GM12878 (cell line): ENCODE data around the gene HMGCS1. TPM values are rescaled to one million over a fixed set of nuclear protein-coding genes. Genes with fewer than 3 reads are reported as not detected.

Experiments used
- ATF7 ChIP-seq: fragments of 450-650 bp; IDR thresholded peaks from 2 replicates; pipeline ENCODE4 v1.6.1; 2016; ENCODE audit warnings: low read depth, mild to moderate bottlenecking
- BACH1 ChIP-seq: fragments of 450-650 bp; IDR thresholded peaks from 2 replicates; pipeline ENCODE4 v1.6.1; 2017; ENCODE audit warnings: mild to moderate bottlenecking, borderline replicate concordance
- CBX3 ChIP-seq: fragments of 200-600 bp; sonication (generic); IDR thresholded peaks from 2 replicates; pipeline ENCODE4 v1.6.1; 2016; ENCODE audit warnings: low read depth, borderline replicate concordance
- CREB1 ChIP-seq: IDR thresholded peaks from 2 replicates; pipeline ENCODE4 v1.6.1; 2012; ENCODE audit warnings: low read depth, mild to moderate bottlenecking, inconsistent platforms
- CREM ChIP-seq: IDR thresholded peaks from 2 replicates; pipeline ENCODE4 v1.6.1; 2014; ENCODE audit warnings: antibody characterized with exemption, low read depth
- DPF2 ChIP-seq: fragments of 450-650 bp; IDR thresholded peaks from 2 replicates; pipeline ENCODE4 v1.6.1; 2017; ENCODE audit warnings: mild to moderate bottlenecking
- FOXM1 ChIP-seq: IDR thresholded peaks from 2 replicates; pipeline ENCODE4 v1.6.1; 2012; ENCODE audit warnings: low read depth, mild to moderate bottlenecking, inconsistent platforms, low read length, moderate library complexity
- GABPA ChIP-seq: IDR thresholded peaks from 2 replicates; pipeline ENCODE4 v1.6.1; 2014; ENCODE audit warnings: antibody characterized with exemption, low read depth, mild to moderate bottlenecking, inconsistent platforms
- HDAC2 ChIP-seq: fragments of 200-600 bp; sonication (generic); IDR thresholded peaks from 2 replicates; pipeline ENCODE4 v1.6.1; 2017
- JUNB ChIP-seq: IDR thresholded peaks from 2 replicates; pipeline ENCODE4 v1.6.1; 2016; ENCODE audit warnings: antibody characterized with exemption, mild to moderate bottlenecking
- JUND ChIP-seq: IDR thresholded peaks from 2 replicates; pipeline ENCODE4 v1.6.1; 2012; ENCODE audit warnings: low read depth, mild to moderate bottlenecking, low read length, improper control_type of control experiment, moderate library complexity
- MEF2A ChIP-seq: IDR thresholded peaks from 2 replicates; pipeline ENCODE4 v1.6.1; 2011; ENCODE audit warnings: low read depth, mild to moderate bottlenecking, low read length, moderate library complexity; ENCODE audit not compliant: insufficient read depth
- MEF2B ChIP-seq: fragments of 450-650 bp; IDR thresholded peaks from 2 replicates; pipeline ENCODE4 v1.6.1; 2018; ENCODE audit warnings: mild to moderate bottlenecking, moderate library complexity; ENCODE audit not compliant: partially characterized antibody, poor library complexity, severe bottlenecking
- MTA2 ChIP-seq: fragments of 450-650 bp; IDR thresholded peaks from 2 replicates; pipeline ENCODE4 v1.6.1; 2016; ENCODE audit warnings: low read depth, mild to moderate bottlenecking, moderate library complexity
- NBN ChIP-seq: fragments of 450-650 bp; IDR thresholded peaks from 2 replicates; pipeline ENCODE4 v1.6.1; 2016
- NFIC ChIP-seq: IDR thresholded peaks from 2 replicates; pipeline ENCODE4 v1.6.1; 2012; ENCODE audit warnings: low read depth, mild to moderate bottlenecking, inconsistent platforms, low read length, moderate library complexity
- NFYB ChIP-seq: IDR thresholded peaks from 2 replicates; pipeline ENCODE4 v1.6.1; 2011; ENCODE audit warnings: low read depth, mild to moderate bottlenecking, low read length, improper control_type of control experiment, moderate library complexity; ENCODE audit not compliant: insufficient read depth
- RUNX3 ChIP-seq: IDR thresholded peaks from 2 replicates; pipeline ENCODE4 v1.6.1; 2012; ENCODE audit warnings: low read length, inconsistent platforms
- SMARCA5 ChIP-seq: fragments of 450-650 bp; IDR thresholded peaks from 2 replicates; pipeline ENCODE4 v1.6.1; 2017; ENCODE audit warnings: mild to moderate bottlenecking
- SMC3 ChIP-seq: IDR thresholded peaks from 2 replicates; pipeline ENCODE4 v1.6.1; 2011; ENCODE audit warnings: low read length, improper control_type of control experiment, borderline replicate concordance
- SREBF1 ChIP-seq: IDR thresholded peaks from 2 replicates; pipeline ENCODE4 v1.6.1; 2012; ENCODE audit warnings: mild to moderate bottlenecking, low read length
- STAT1 ChIP-seq: fragments of 450-650 bp; conservative IDR thresholded peaks from 2 replicates; pipeline ENCODE4 v1.6.1; 2014; ENCODE audit warnings: antibody characterized with exemption, mild to moderate bottlenecking
- TBL1XR1 ChIP-seq: IDR thresholded peaks from 2 replicates; pipeline ENCODE4 v1.6.1; 2012; ENCODE audit warnings: low read depth, low read length, improper control_type of control experiment
- ZSCAN29 ChIP-seq: fragments of 450-650 bp; IDR thresholded peaks from 2 replicates; pipeline ENCODE4 v1.6.1; 2017; ENCODE audit warnings: mild to moderate bottlenecking, moderate library complexity
- polyA plus RNA-seq, 11 experiments: library from polyadenylated mRNA; depleted of rRNA in 4 of 11; unstranded in 6 of 11; stranded (reverse) in 5 of 11; fragments of >200 nt; fragmentation: Nextera tagmentation in 4 of 11; fragmentation: Illumina TruSeq in 1 of 11; extraction: Ambion mirVana in 4 of 11; extraction: Trizol in 1 of 11; gene quantifications; 1 replicate in 1 of 11; 2 replicates in 10 of 11; pipeline versions ENCODE4 v1.2.1 to v1.2.3, GENCODE V29; 2011 to 2016; ENCODE audit warnings: inconsistent platforms in 2 of 11, missing spikeins in 2 of 11, low read depth in 1 of 11
- total RNA-seq, 4 experiments: library from RNA; depleted of rRNA in 3 of 4; stranded (reverse); fragments of >200 nt in 3 of 4; fragmentation: Illumina TruSeq in 1 of 4; extraction: Trizol in 1 of 4; gene quantifications; 2 replicates each; pipeline versions ENCODE4 v1.2.1 to v1.2.3, GENCODE V29; 2013 to 2021
- TF ChIP-seq, protein P1 (sequence below): IDR thresholded peaks from 2 replicates; pipeline ENCODE4 v1.6.1; 2011; ENCODE audit warnings: borderline replicate concordance, low read depth, mild to moderate bottlenecking, moderate library complexity, low read length; ENCODE audit not compliant: insufficient read depth, poor library complexity, severe bottlenecking
- TF ChIP-seq, protein P2 (sequence below): IDR thresholded peaks from 2 replicates; pipeline ENCODE4 v1.6.1; 2011; ENCODE audit warnings: low read depth, low read length, improper control_type of control experiment, borderline replicate concordance
- TF ChIP-seq, protein P3 (sequence below): IDR thresholded peaks from 2 replicates; pipeline ENCODE4 v1.6.1; 2012; ENCODE audit warnings: low read depth, low read length, improper control_type of control experiment
- TF ChIP-seq, protein P4 (sequence below): fragments of 450-650 bp; IDR thresholded peaks from 2 replicates; pipeline ENCODE4 v1.6.1; 2017; ENCODE audit warnings: low read depth, mild to moderate bottlenecking, moderate library complexity

Gene HMGCS1
- total and polyA plus RNA-seq, 10 of the 15 experiments (the other 5 are each of a cell fraction or from before 2014, with no cell fraction given) = 24.0 to 193 (median 108) TPM

DNA sequence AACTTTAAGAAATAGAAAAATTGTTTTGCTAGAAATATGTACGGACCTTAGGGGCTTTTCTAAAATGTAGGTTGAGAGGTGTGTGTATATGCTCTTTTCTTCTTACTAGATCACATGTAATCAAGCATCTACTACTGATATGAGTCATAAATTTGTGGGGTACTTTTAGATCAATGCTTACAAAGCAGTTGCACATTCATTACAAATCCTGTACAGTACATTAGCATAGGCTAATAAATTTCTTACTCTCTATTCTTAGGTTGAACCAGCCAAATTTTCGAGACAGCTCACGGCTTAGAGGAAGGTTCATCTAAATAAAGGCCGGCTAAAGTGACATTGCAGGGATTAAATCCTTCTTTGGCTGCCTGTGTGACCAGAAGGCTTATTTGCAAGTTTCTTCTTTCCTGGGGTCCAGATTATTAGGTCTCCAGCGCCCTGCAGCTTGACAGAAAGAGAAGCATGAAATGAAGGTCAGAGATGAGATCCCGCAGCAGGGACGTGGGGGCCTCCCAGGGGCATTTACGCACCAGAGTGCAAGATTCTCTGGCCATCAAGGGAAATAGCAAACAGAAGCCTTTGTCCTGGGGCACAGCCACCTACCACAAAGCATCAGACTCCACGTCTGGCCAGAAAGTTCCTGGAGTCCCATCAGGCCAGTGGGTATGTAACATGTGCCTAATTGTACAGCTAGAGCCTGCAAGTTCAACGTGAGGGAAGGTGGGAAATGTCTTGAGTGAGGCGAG is 68.2 kb downstream of the HMGCS1 start (continued):
- TF ChIP-seq, protein P1, sequence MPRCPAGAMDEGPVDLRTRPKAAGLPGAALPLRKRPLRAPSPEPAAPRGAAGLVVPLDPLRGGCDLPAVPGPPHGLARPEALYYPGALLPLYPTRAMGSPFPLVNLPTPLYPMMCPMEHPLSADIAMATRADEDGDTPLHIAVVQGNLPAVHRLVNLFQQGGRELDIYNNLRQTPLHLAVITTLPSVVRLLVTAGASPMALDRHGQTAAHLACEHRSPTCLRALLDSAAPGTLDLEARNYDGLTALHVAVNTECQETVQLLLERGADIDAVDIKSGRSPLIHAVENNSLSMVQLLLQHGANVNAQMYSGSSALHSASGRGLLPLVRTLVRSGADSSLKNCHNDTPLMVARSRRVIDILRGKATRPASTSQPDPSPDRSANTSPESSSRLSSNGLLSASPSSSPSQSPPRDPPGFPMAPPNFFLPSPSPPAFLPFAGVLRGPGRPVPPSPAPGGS = peak; percentile 60
- TF ChIP-seq DPF2 = peak; percentile 89
- peak; percentile 60 for TF ChIP-seq SREBF1
- TF ChIP-seq SMC3 = no peak
- TF ChIP-seq CREM = peak; percentile 44; the same call in 1 of the 2 replicates
- TF ChIP-seq TBL1XR1 = 0 out of 2 replicates have a peak, but pooled peaks have one; percentile 29
- TF ChIP-seq MEF2B = peak; percentile 68
- no peak for TF ChIP-seq ZSCAN29
- TF ChIP-seq, protein P2, sequence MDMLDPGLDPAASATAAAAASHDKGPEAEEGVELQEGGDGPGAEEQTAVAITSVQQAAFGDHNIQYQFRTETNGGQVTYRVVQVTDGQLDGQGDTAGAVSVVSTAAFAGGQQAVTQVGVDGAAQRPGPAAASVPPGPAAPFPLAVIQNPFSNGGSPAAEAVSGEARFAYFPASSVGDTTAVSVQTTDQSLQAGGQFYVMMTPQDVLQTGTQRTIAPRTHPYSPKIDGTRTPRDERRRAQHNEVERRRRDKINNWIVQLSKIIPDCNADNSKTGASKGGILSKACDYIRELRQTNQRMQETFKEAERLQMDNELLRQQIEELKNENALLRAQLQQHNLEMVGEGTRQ = no peak
- TF ChIP-seq JUNB = peak; percentile 98
- no peak for TF ChIP-seq HDAC2
- TF ChIP-seq GABPA = peak; percentile 42; the same call in 1 of the 2 replicates
- TF ChIP-seq MTA2 = peak; percentile 84
- TF ChIP-seq, protein P3, sequence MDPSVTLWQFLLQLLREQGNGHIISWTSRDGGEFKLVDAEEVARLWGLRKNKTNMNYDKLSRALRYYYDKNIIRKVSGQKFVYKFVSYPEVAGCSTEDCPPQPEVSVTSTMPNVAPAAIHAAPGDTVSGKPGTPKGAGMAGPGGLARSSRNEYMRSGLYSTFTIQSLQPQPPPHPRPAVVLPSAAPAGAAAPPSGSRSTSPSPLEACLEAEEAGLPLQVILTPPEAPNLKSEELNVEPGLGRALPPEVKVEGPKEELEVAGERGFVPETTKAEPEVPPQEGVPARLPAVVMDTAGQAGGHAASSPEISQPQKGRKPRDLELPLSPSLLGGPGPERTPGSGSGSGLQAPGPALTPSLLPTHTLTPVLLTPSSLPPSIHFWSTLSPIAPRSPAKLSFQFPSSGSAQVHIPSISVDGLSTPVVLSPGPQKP = no peak
- TF ChIP-seq SMARCA5 = no peak
- TF ChIP-seq BACH1 = peak; percentile 72; the same call in 1 of the 2 replicates
- TF ChIP-seq ATF7 = peak; percentile 72
- no peak for TF ChIP-seq CBX3
- TF ChIP-seq NBN = 0 out of 2 replicates have a peak, but pooled peaks have one; percentile 18
- peak; percentile 88; the same call in 1 of the 2 replicates for TF ChIP-seq JUND
- no peak for TF ChIP-seq NFYB
- TF ChIP-seq MEF2A = peak; percentile 81
- TF ChIP-seq NFIC = peak; percentile 86
- peak; percentile 73; the same call in 1 of the 2 replicates for TF ChIP-seq RUNX3
- peak; percentile 84; the same call in 1 of the 2 replicates for TF ChIP-seq FOXM1
- 0 out of 2 replicates have a peak, but pooled peaks have one; percentile 30 for TF ChIP-seq STAT1
- 0 out of 2 replicates have a peak, but pooled peaks have one; percentile 29 for TF ChIP-seq CREB1
- TF ChIP-seq, protein P4, sequence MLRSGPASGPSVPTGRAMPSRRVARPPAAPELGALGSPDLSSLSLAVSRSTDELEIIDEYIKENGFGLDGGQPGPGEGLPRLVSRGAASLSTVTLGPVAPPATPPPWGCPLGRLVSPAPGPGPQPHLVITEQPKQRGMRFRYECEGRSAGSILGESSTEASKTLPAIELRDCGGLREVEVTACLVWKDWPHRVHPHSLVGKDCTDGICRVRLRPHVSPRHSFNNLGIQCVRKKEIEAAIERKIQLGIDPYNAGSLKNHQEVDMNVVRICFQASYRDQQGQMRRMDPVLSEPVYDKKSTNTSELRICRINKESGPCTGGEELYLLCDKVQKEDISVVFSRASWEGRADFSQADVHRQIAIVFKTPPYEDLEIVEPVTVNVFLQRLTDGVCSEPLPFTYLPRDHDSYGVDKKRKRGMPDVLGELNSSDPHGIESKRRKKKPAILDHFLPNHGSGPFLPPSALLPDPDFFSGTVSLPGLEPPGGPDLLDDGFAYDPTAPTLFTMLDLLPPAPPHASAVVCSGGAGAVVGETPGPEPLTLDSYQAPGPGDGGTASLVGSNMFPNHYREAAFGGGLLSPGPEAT = peak; percentile 73; the same call in 1 of the 2 replicates
